HepG2 (cell line): ENCODE results near the gene INO80E. TPM values are rescaled to one million over a fixed set of nuclear protein-coding genes. Genes with fewer than 3 reads are reported as not detected.

Experiments used
- ATAC-seq: fragments of 200-7000 bp; cut with Tn5 transposase; 3 replicates; pipeline ENCODE4 v1.9.1; 2020; ENCODE audit warnings: mild to moderate bottlenecking, moderate library complexity
- BruUV-seq: library from RNA; stranded (reverse); fragments of 400-500 nt; replicated peaks from 2 replicates; lab custom pipeline; 2021; lab: Mats Ljungman, UMichigan
- CTCF ChIA-PET: fragments of 300-600 bp; formaldehyde crosslinking; extraction: SDS; loops from one replicate; lab custom pipeline; 2021; ENCODE audit warnings: low total read pairs, inconsistent platforms, low intra/inter-chr PET ratio; lab: Yijun Ruan, JAX
- POLR2A ChIA-PET: fragments of 350-600 bp; sonication (Branson Sonifier 250); formaldehyde crosslinking; loops from one replicate; lab custom pipeline; 2020; ENCODE audit warnings: antibody characterized with exemption, inconsistent platforms; lab: Yijun Ruan, JAX
- DNase-seq: peaks from one replicate; pipeline ENCODE4 v3.0.0-alpha.2; 2015; ENCODE audit warnings: low spot score
- FAIRE-seq: peaks from 3 replicates; lab custom pipeline; 2011; peaks lifted over from hg19 to GRCh38; lab: Jason Lieb, UNC
- H2AFZ ChIP-seq: one replicate; pipeline ENCODE4 v1.6.1; 2011; ENCODE audit warnings: low read length, inconsistent platforms
- H3K27ac ChIP-seq: fragments of 300-600 bp; 3 replicates; pipeline ENCODE4 v1.8.0; 2011; ENCODE audit warnings: mixed run types, mild to moderate bottlenecking, mixed read lengths, low read length, inconsistent platforms; ENCODE audit not compliant: insufficient read depth; ENCODE audit errors: extremely low read length
- H3K27me3 ChIP-seq, 2 experiments: fragments of 200-600 bp in 1 of 2; 2 replicates in 1 of 2; 3 replicates in 1 of 2; pipeline versions ENCODE4 v1.6.0 to v1.8.0; 2011; ENCODE audit warnings: low read length in 2 of 2, mild to moderate bottlenecking in 2 of 2, moderate library complexity in 2 of 2, inconsistent platforms in 1 of 2; ENCODE audit not compliant: insufficient read depth in 2 of 2, control insufficient read depth in 1 of 2
- H3K36me3 ChIP-seq, 2 experiments: fragments of 200-600 bp in 1 of 2; replicated peaks in 1 of 2; 2 replicates in 1 of 2; 3 replicates in 1 of 2; pipeline versions ENCODE4 v1.5.1 to v1.8.0; 2011; ENCODE audit warnings: low read length in 2 of 2, inconsistent platforms in 1 of 2; ENCODE audit not compliant: insufficient read depth in 2 of 2, control insufficient read depth in 1 of 2
- H3K4me1 ChIP-seq: 2 replicates; pipeline ENCODE4 v1.5.1; 2012; ENCODE audit warnings: low read length, inconsistent platforms; ENCODE audit not compliant: insufficient read depth
- H3K4me2 ChIP-seq: 2 replicates; pipeline ENCODE4 v1.6.0; 2011; ENCODE audit warnings: low read depth, low read length, inconsistent platforms
- H3K4me3 ChIP-seq, 3 experiments: fragments of 200-600 bp in 1 of 3; sonication (generic), shearing (Covaris generic) in 1 of 3; replicated peaks in 1 of 3; 2 replicates each; pipeline ENCODE4 v1.5.1; 2011 to 2016; ENCODE audit warnings: low read length in 3 of 3, inconsistent platforms in 2 of 3, low read depth in 2 of 3, mild to moderate bottlenecking in 2 of 3, control low read depth in 1 of 3, mixed read lengths in 1 of 3; ENCODE audit not compliant: insufficient read depth in 1 of 3
- H3K79me2 ChIP-seq: one replicate; pipeline ENCODE4 v1.6.1; 2011; ENCODE audit warnings: low read length, inconsistent platforms; ENCODE audit not compliant: insufficient read depth
- H3K9ac ChIP-seq: 2 replicates; pipeline ENCODE4 v1.6.0; 2011; ENCODE audit warnings: mild to moderate bottlenecking, low read depth, low read length, inconsistent platforms; ENCODE audit not compliant: insufficient read depth
- H3K9me3 ChIP-seq: 2 replicates; pipeline ENCODE4 v1.5.1; 2012; ENCODE audit warnings: mild to moderate bottlenecking, low read length
- H4K20me1 ChIP-seq: 2 replicates; pipeline ENCODE4 v1.6.0; 2011; ENCODE audit warnings: inconsistent platforms, mild to moderate bottlenecking, low read length, moderate library complexity; ENCODE audit not compliant: insufficient read depth
- FLYWCH1 ChIP-seq: sonication (generic); formaldehyde crosslinking; IDR thresholded peaks from 2 replicates; pipeline ENCODE4 v1.8.1; 2023; ENCODE audit warnings: mild to moderate bottlenecking, missing genetic modification reagents
- HNF1B ChIP-seq: sonication (generic); formaldehyde crosslinking; IDR thresholded peaks from 2 replicates; pipeline ENCODE4 v1.5.1; 2020; ENCODE audit warnings: mild to moderate bottlenecking, moderate library complexity, missing genetic modification reagents
- KLF13 ChIP-seq: sonication (generic); formaldehyde crosslinking; IDR thresholded peaks from 2 replicates; pipeline ENCODE4 v1.4.0; 2020; ENCODE audit warnings: mild to moderate bottlenecking, missing genetic modification reagents
- NRL ChIP-seq: sonication (generic); formaldehyde crosslinking; IDR thresholded peaks from 2 replicates; pipeline ENCODE4 v1.5.0; 2020; ENCODE audit warnings: missing genetic modification reagents, mild to moderate bottlenecking, moderate library complexity, borderline replicate concordance
- RCOR2 ChIP-seq: IDR thresholded peaks from 2 replicates; pipeline ENCODE4 v1.6.1; 2016; ENCODE audit warnings: missing biosample characterization, missing genetic modification reagents
- TCF7 ChIP-seq: sonication (generic); IDR thresholded peaks from 2 replicates; pipeline ENCODE4 v1.6.1; 2016; ENCODE audit warnings: antibody characterized with exemption, low read depth
- USF2 ChIP-seq, 2 experiments: sonication (generic) in 1 of 2; formaldehyde crosslinking in 1 of 2; IDR thresholded peaks; 2 replicates each; pipeline versions ENCODE4 v1.5.1 to v1.6.1; 2011 to 2020; ENCODE audit warnings: borderline replicate concordance in 1 of 2, low read depth in 1 of 2, low read length in 1 of 2, mild to moderate bottlenecking in 1 of 2, missing genetic modification reagents in 1 of 2, moderate library complexity in 1 of 2
- ZMYM3 ChIP-seq: sonication (generic); formaldehyde crosslinking; IDR thresholded peaks from 2 replicates; pipeline ENCODE4 v1.5.1; 2020; ENCODE audit warnings: mild to moderate bottlenecking, missing genetic modification reagents
- ZNF224 ChIP-seq: sonication (generic); formaldehyde crosslinking; IDR thresholded peaks from 2 replicates; pipeline ENCODE4 v1.5.0; 2020; ENCODE audit warnings: mild to moderate bottlenecking, missing genetic modification reagents
- ZNF280B ChIP-seq: sonication (generic); formaldehyde crosslinking; IDR thresholded peaks from 2 replicates; pipeline ENCODE4 v1.5.0; 2020; ENCODE audit warnings: missing genetic modification reagents, mild to moderate bottlenecking, borderline replicate concordance
- ZNF615 ChIP-seq: sonication (generic); formaldehyde crosslinking; IDR thresholded peaks from 2 replicates; pipeline ENCODE4 v1.5.0; 2020; ENCODE audit warnings: mild to moderate bottlenecking, missing genetic modification reagents, borderline replicate concordance
- ZNF768 ChIP-seq: sonication (generic); formaldehyde crosslinking; IDR thresholded peaks from 2 replicates; pipeline ENCODE4 v1.4.0; 2020; ENCODE audit warnings: missing genetic modification reagents
- WGBS: methylation state at CpG from one replicate; pipeline ENCODE4 v1.1.6; 2017; ENCODE audit warnings: low lambda C conversion rate; 5-methylcytosine and 5-hydroxymethylcytosine counted together
- in situ Hi-C: cut with HindIII; loops from 2 replicates; pipeline ENCODE4 v1.10.0; 2017; ENCODE audit warnings: low pct_unique_long_range_greater_than_20kb; ENCODE audit not compliant: extremely low pct_ligation_motif_present
- intact Hi-C: fragments of 100-400 bp; cut with micrococcal nuclease; formaldehyde crosslinking; loops from one replicate; pipeline ENCODE4 v1.10.0; 2022; ENCODE audit not compliant: unreplicated experiment
- polyA plus RNA-seq, 8 experiments: library from polyadenylated mRNA; depleted of rRNA in 3 of 8; stranded (reverse) in 7 of 8; unstranded in 1 of 8; fragments of >200 nt; fragmentation: Illumina TruSeq in 4 of 8; extraction: Trizol in 4 of 8; gene quantifications; 2 replicates each; pipeline versions ENCODE4 v1.2.1 to v1.2.3, GENCODE V29; 2011 to 2016; ENCODE audit warnings: low read depth in 4 of 8, missing spikeins in 1 of 8, mixed read lengths in 1 of 8; ENCODE audit not compliant: insufficient read depth in 1 of 8
- total RNA-seq, 5 experiments: library from RNA; depleted of rRNA; stranded (reverse); fragments of >200 nt; fragmentation: Illumina TruSeq; extraction: Trizol; gene quantifications; 2 replicates each; pipeline ENCODE4 v1.2.3, GENCODE V29; 2016; ENCODE audit warnings: low read depth in 1 of 5
- TF ChIP-seq, protein P1 (sequence below): sonication (generic); formaldehyde crosslinking; IDR thresholded peaks from 2 replicates; pipeline ENCODE4 v1.4.0; 2020; ENCODE audit warnings: mild to moderate bottlenecking, missing genetic modification reagents

INO80E gene
- total and polyA plus RNA-seq, 2 of the 13 experiments (the other 11 are each of a cell fraction or from before 2014, with no cell fraction given) = 25.8 to 45.6 TPM

- 0 out of 2 replicates have a peak, but pooled peaks have one; percentile 35 for TF ChIP-seq HNF1B
- TF ChIP-seq ZNF280B (CRISPR knock-in tag) = no peak
- peak; percentile 51; the same call in 1 of the 2 replicates for TF ChIP-seq TCF7
- TF ChIP-seq, protein P1, sequence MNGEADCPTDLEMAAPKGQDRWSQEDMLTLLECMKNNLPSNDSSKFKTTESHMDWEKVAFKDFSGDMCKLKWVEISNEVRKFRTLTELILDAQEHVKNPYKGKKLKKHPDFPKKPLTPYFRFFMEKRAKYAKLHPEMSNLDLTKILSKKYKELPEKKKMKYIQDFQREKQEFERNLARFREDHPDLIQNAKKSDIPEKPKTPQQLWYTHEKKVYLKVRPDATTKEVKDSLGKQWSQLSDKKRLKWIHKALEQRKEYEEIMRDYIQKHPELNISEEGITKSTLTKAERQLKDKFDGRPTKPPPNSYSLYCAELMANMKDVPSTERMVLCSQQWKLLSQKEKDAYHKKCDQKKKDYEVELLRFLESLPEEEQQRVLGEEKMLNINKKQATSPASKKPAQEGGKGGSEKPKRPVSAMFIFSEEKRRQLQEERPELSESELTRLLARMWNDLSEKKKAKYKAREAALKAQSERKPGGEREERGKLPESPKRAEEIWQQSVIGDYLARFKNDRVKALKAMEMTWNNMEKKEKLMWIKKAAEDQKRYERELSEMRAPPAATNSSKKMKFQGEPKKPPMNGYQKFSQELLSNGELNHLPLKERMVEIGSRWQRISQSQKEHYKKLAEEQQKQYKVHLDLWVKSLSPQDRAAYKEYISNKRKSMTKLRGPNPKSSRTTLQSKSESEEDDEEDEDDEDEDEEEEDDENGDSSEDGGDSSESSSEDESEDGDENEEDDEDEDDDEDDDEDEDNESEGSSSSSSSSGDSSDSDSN (CRISPR knock-in tag) = no peak
- TF ChIP-seq FLYWCH1 (CRISPR knock-in tag) = no peak
Observed at GRCh38 chr16:30046178-30046577, 50.1 kb downstream of the INO80E start (continued).

- Histone ChIP-seq H3K27me3 (peaks cover 0 to 24% of the 10 kb centered on the region in 2 experiments; a peak in 3 of 5 replicates), H3K27ac (no peak overlapping the region), H2AFZ (no peak overlapping the region), H3K36me3 (no peaks in the 10 kb centered on the region), H4K20me1 (no peaks in the 10 kb centered on the region), H3K9ac (no peak overlapping the region), H3K4me1 (peaks cover 19% of the 10 kb centered on the region), H3K79me2 (no peaks in the 10 kb centered on the region), H3K4me2 (0 out of 2 replicates have a peak overlapping the region, but pooled peaks have one; percentile 41), H3K9me3 (no peaks in the 10 kb centered on the region), H3K4me3 (no peak overlapping the region)
- POLR2A ChIA-PET = interaction anchor here (1.7 kb wide), 1 partner anchor 19 kb away, joined by 4 read pairs; the partner anchor contains the start of gene ALDOA
- intact Hi-C loops (no loop called here), in situ Hi-C loops (no loop called here)
- BruUV-seq = no TSS peak
- no peak for DNase-seq
- ATAC-seq = peak; percentile 24
- TF ChIP-seq ZNF615 (CRISPR knock-in tag) = 0 out of 2 replicates have a peak, but pooled peaks have one; percentile 29
- TF ChIP-seq USF2 (IDR thresholded peaks at IDR 0.05; ENCODE audit: low read depth, low read length) = no peak
- no peak for TF ChIP-seq USF2 (CRISPR knock-in tag; IDR thresholded peaks at IDR 0.05; ENCODE audit: borderline replicate concordance)
- no peak for TF ChIP-seq NRL (CRISPR knock-in tag)
- peak; percentile 86 for TF ChIP-seq ZMYM3 (CRISPR knock-in tag)
- TF ChIP-seq ZNF224 (CRISPR knock-in tag) = no peak
- peak; percentile 31; the same call in 1 of the 2 replicates for TF ChIP-seq RCOR2 (CRISPR knock-in tag)
- TF ChIP-seq KLF13 = 0 out of 2 replicates have a peak, but pooled peaks have one; percentile 52
- TF ChIP-seq ZNF768 (CRISPR knock-in tag) = peak; percentile 99
- WGBS = 93% methylated on average over 1 of the region's 1 CpG
- no peak for FAIRE-seq
- CTCF ChIA-PET = no interaction called here
Observed at GRCh38 chr16:30046588-30046987, 50.5 kb downstream of the INO80E start.
